Stimulated activated CD8-positive, alpha-beta memory T cell treated with anti-CD3 and anti-CD28 coated beads, Interleukin-7, amount 100 ng/mL, for 4 hours (primary cell): ENCODE data around the gene HSPA1B.
"Not testable (repeated sequence)": the region's sequence is repeated elsewhere in the genome, so short reads cannot be mapped to it uniquely, and the experiment has no call there.

Experiments used
- DNase-seq, 2 donors: peaks; one replicate each; pipeline ENCODE4 v3.0.0-alpha.2; 2020; ENCODE audit warnings: low read depth in 2 of 2

HSPA1B gene

GRCh38 chr6:31797588-31797987 is 29.9 kb upstream of the HSPA1B start:
- DNase-seq: no peak

- DNase-seq: no peak
Observed at GRCh38 chr6:31799781-31800180, 27.8 kb upstream of the HSPA1B start.

- DNase-seq: not testable (repeated sequence)
Observed at GRCh38 chr6:31801031-31801927, 26.3 kb upstream of the HSPA1B start.

GRCh38 chr6:31805939-31806469 is 21.5 kb upstream of the HSPA1B start:
- no peak for DNase-seq

- peak; percentile 93 to 97 for DNase-seq
Observed at GRCh38 chr6:31806470-31807272, 20.9 kb upstream of the HSPA1B start, which contains the start of gene LSM2. Gene LSM2, minus strand, starts transcription at chr6:31806966. Its CDS starts 209 bp downstream, at chr6:31806757.

- DNase-seq: not testable (repeated sequence)
Observed at GRCh38 chr6:31808599-31808998, 18.9 kb upstream of the HSPA1B start.

GRCh38 chr6:31811645-31812044 is 15.9 kb upstream of the HSPA1B start:
- DNase-seq: no peak

GRCh38 chr6:31813465-31813849 is 14.1 kb upstream of the HSPA1B start:
- no peak for DNase-seq

- peak in 1 of 2 donors; percentile 65 for DNase-seq
Observed at GRCh38 chr6:31814677-31815024, 12.9 kb upstream of the HSPA1B start.

- DNase-seq: peak in 1 of 2 donors; percentile 61
Observed at GRCh38 chr6:31815025-31815838, 12.3 kb upstream of the HSPA1B start, which contains the start of the genes HSPA1A and HSPA1L. Gene HSPA1A, plus strand, starts transcription at chr6:31815543. Its CDS starts 214 bp downstream, at chr6:31815757. Gene HSPA1L, minus strand, starts transcription at chr6:31815283. Its CDS starts 3,311 bp downstream, at chr6:31811972.

GRCh38 chr6:31817133-31817928 is 10.2 kb upstream of the HSPA1B start:
- DNase-seq: not testable (repeated sequence)

- DNase-seq: not testable (repeated sequence)
Observed at GRCh38 chr6:31817929-31818511, 9.5 kb upstream of the HSPA1B start.

GRCh38 chr6:31819871-31820299 is 7.7 kb upstream of the HSPA1B start:
- no peak for DNase-seq

GRCh38 chr6:31820399-31820798 is 7.1 kb upstream of the HSPA1B start:
- not testable (repeated sequence) for DNase-seq

- peak in 1 of 2 donors; percentile 51 for DNase-seq
Observed at GRCh38 chr6:31821301-31822035, 6.1 kb upstream of the HSPA1B start.

GRCh38 chr6:31822036-31822821 is 5.3 kb upstream of the HSPA1B start:
- peak in 1 of 2 donors; percentile 53 for DNase-seq

- DNase-seq: not testable (repeated sequence)
Observed at GRCh38 chr6:31823592-31824196, 3.8 kb upstream of the HSPA1B start.

- no peak for DNase-seq
Observed at GRCh38 chr6:31825553-31825952, 2.0 kb upstream of the HSPA1B start.
